CD14-positive monocyte (primary cell): ENCODE measurements around the gene ABCA2. TPM values are rescaled to one million over a fixed set of nuclear protein-coding genes. Genes with fewer than 3 reads are reported as not detected.
A peak's percentile ranks its signal among the peaks of the same experiment; 100 is the strongest.

Source experiments
- DNase-seq, 3 donors: peaks; one replicate each; pipeline ENCODE4 v3.0.0-alpha.2; 2011 to 2022
- H2AFZ ChIP-seq: 2 replicates; pipeline ENCODE4 v1.6.0; 2012; ENCODE audit warnings: mild to moderate bottlenecking, low read depth, low read length, inconsistent platforms; ENCODE audit not compliant: insufficient read depth, poor library complexity, severe bottlenecking
- H3K27ac ChIP-seq, 2 donors: 1 replicate in 1 of 2; 2 replicates in 1 of 2; pipeline ENCODE4 v1.5.1; 2012 to 2013; ENCODE audit warnings: low read length in 2 of 2, control low read depth in 1 of 2, inconsistent platforms in 1 of 2, low read depth in 1 of 2, mild to moderate bottlenecking in 1 of 2
- H3K27me3 ChIP-seq, 2 donors: one replicate each; pipeline versions ENCODE4 v1.6.0 to v1.6.1; 2011 to 2013; ENCODE audit warnings: low read length in 2 of 2; ENCODE audit not compliant: control insufficient read depth in 2 of 2, insufficient read depth in 2 of 2
- H3K36me3 ChIP-seq, 2 donors: replicated peaks in 1 of 2; 1 replicate in 1 of 2; 2 replicates in 1 of 2; pipeline versions ENCODE4 v1.5.1 to v1.6.1; 2012 to 2013; ENCODE audit warnings: low read length in 2 of 2, control low read depth in 1 of 2, inconsistent platforms in 1 of 2, mild to moderate bottlenecking in 1 of 2; ENCODE audit not compliant: insufficient read depth in 2 of 2, control insufficient read depth in 1 of 2
- H3K4me1 ChIP-seq, 2 donors: 1 replicate in 1 of 2; 2 replicates in 1 of 2; pipeline versions ENCODE4 v1.5.1 to v1.6.1; 2012 to 2013; ENCODE audit warnings: low read length in 2 of 2, control low read depth in 1 of 2, inconsistent platforms in 1 of 2, mild to moderate bottlenecking in 1 of 2, moderate library complexity in 1 of 2; ENCODE audit not compliant: insufficient read depth in 2 of 2, control insufficient read depth in 1 of 2
- H3K4me2 ChIP-seq: replicated peaks from 2 replicates; pipeline ENCODE3; 2012; ENCODE audit warnings: low read length, moderate library complexity, mild to moderate bottlenecking; ENCODE audit not compliant: poor library complexity, severe bottlenecking; ENCODE audit errors: extremely low read depth
- H3K4me3 ChIP-seq, 3 experiments: fragments of 200-600 bp in 1 of 3; sonication (generic) in 1 of 3; replicated peaks in 1 of 3; 1 replicate in 2 of 3; 2 replicates in 1 of 3; pipeline ENCODE4 v1.5.1; 2011 to 2013; ENCODE audit warnings: low read length in 3 of 3, mild to moderate bottlenecking in 3 of 3, control low read depth in 2 of 3, low read depth in 2 of 3, inconsistent platforms in 1 of 3, moderate library complexity in 1 of 3
- H3K79me2 ChIP-seq: 2 replicates; pipeline ENCODE4 v1.6.0; 2012; ENCODE audit warnings: mild to moderate bottlenecking, control low read depth, inconsistent platforms, low read length, moderate library complexity; ENCODE audit not compliant: insufficient read depth
- H3K9ac ChIP-seq: 2 replicates; pipeline ENCODE4 v1.6.0; 2017; ENCODE audit warnings: low read length, mild to moderate bottlenecking; ENCODE audit not compliant: insufficient read depth, poor library complexity, severe bottlenecking
- H3K9me3 ChIP-seq, 2 donors: replicated peaks in 1 of 2; 1 replicate in 1 of 2; 2 replicates in 1 of 2; pipeline versions ENCODE4 v1.5.1 to v1.6.1; 2012 to 2013; ENCODE audit warnings: low read length in 2 of 2, control low read depth in 1 of 2; ENCODE audit not compliant: control insufficient read depth in 1 of 2, insufficient read depth in 1 of 2
- H4K20me1 ChIP-seq: 2 replicates; pipeline ENCODE4 v1.6.0; 2012; ENCODE audit warnings: mild to moderate bottlenecking, low read length, control low read depth, moderate library complexity; ENCODE audit not compliant: insufficient read depth
- H3K27ac Mint-ChIP-seq, 7 donors: one replicate each; pipeline ENCODE4 v1.8.0; 2020; ENCODE audit warnings: mild to moderate bottlenecking in 7 of 7, mixed read lengths in 7 of 7, moderate library complexity in 6 of 7, inconsistent platforms in 2 of 7
- H3K27me3 Mint-ChIP-seq, 3 donors: one replicate each; pipeline ENCODE4 v1.8.0; 2021 to 2022; ENCODE audit warnings: low read depth in 3 of 3, mild to moderate bottlenecking in 3 of 3, mixed read lengths in 3 of 3, moderate library complexity in 3 of 3, inconsistent platforms in 1 of 3
- H3K36me3 Mint-ChIP-seq, 2 donors: one replicate each; pipeline ENCODE4 v1.8.0; 2020; ENCODE audit warnings: mixed read lengths in 2 of 2, inconsistent platforms in 1 of 2, mild to moderate bottlenecking in 1 of 2
- H3K4me1 Mint-ChIP-seq: one replicate; pipeline ENCODE4 v1.8.0; 2020; ENCODE audit warnings: mild to moderate bottlenecking, mixed read lengths
- H3K4me3 Mint-ChIP-seq, 2 donors: one replicate each; pipeline ENCODE4 v1.8.0; 2020; ENCODE audit warnings: mild to moderate bottlenecking in 2 of 2, mixed read lengths in 2 of 2, moderate library complexity in 1 of 2
- H3K9me3 Mint-ChIP-seq, 7 donors: one replicate each; pipeline ENCODE4 v1.8.0; 2020 to 2022; ENCODE audit warnings: mixed read lengths in 7 of 7, mild to moderate bottlenecking in 6 of 7, moderate library complexity in 6 of 7, inconsistent platforms in 2 of 7
- WGBS: methylation state at CpG from one replicate; pipeline ENCODE4 v1.1.5; 2013; ENCODE audit warnings: missing lambda C conversion rate; ENCODE audit not compliant: insufficient coverage; 5-methylcytosine and 5-hydroxymethylcytosine counted together
- intact Hi-C, 2 donors: fragments of 100-400 bp; cut with micrococcal nuclease; formaldehyde crosslinking; loops; one replicate each; pipeline versions ENCODE4 v1.15.0 to v1.15.1; 2023
- polyA plus RNA-seq, 3 donors: library from polyadenylated mRNA; depleted of rRNA in 1 of 3; unstranded in 2 of 3; stranded (reverse) in 1 of 3; fragments of 300-500 nt in 2 of 3; fragments of >200 nt in 1 of 3; fragmentation: Illumina TruSeq in 2 of 3; gene quantifications; 1 replicate in 2 of 3; 2 replicates in 1 of 3; pipeline ENCODE4 v1.2.3, GENCODE V29; 2012 to 2021
- TF ChIP-seq, protein P1 (sequence below): fragments of 200-600 bp; IDR thresholded peaks from one replicate; pipeline ENCODE4 v1.8.0; 2022; ENCODE audit warnings: antibody characterized with exemption, mild to moderate bottlenecking

ABCA2 gene
- polyA plus RNA-seq, 3 donors, result 0.18 to 30.7 (median 0.40) TPM

DNA sequence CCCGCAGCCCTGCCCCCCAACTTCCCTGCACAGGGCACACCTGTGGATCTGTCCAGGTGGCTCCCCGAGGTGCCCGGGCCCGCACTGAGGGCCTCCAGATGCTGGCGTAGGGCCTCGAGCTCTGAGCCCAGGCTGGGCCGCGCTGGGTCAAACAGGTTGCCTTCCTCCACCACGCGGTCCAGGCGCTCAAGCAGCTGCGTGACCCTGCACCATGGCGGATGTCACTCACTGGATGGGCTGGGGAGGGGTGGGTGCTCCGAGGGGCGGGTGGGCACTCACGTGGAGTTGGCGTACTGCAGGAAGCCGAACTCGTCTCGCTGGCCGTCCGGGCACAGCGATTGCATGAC is 5.4 kb downstream of the ABCA2 start:
- Histone ChIP-seq H3K79me2 (no peaks in the 10 kb centered on the region), H3K4me3 (no peak overlapping the region), H3K36me3 (no peaks in the 10 kb centered on the region), H2AFZ (no peak overlapping the region), H3K27me3 (no peaks in the 10 kb centered on the region), H3K9ac (no peak overlapping the region), H3K4me2 (no peak overlapping the region), H3K9me3 (no peaks in the 10 kb centered on the region), H3K4me1 (peaks cover 8 to 19% of the 10 kb centered on the region in 2 donors), H4K20me1 (no peaks in the 10 kb centered on the region), H3K27ac (no peak overlapping the region)
- Mint-ChIP-seq H3K4me3 (no peak overlapping the region), H3K9me3 (peaks cover 0 to 5% (median 2%) of the 10 kb centered on the region in 7 donors), H3K27ac (no peak overlapping the region), H3K27me3 (peaks cover 4 to 7% (median 7%) of the 10 kb centered on the region in 3 donors), H3K36me3 (peaks cover 0 to 6% of the 10 kb centered on the region in 2 donors), H3K4me1 (peaks cover 10% of the 10 kb centered on the region)
- 91% methylated on average over 15 of the region's 23 CpGs for WGBS
- intact Hi-C loops, result no loop called here
- no peak for DNase-seq
- TF ChIP-seq, protein P1, sequence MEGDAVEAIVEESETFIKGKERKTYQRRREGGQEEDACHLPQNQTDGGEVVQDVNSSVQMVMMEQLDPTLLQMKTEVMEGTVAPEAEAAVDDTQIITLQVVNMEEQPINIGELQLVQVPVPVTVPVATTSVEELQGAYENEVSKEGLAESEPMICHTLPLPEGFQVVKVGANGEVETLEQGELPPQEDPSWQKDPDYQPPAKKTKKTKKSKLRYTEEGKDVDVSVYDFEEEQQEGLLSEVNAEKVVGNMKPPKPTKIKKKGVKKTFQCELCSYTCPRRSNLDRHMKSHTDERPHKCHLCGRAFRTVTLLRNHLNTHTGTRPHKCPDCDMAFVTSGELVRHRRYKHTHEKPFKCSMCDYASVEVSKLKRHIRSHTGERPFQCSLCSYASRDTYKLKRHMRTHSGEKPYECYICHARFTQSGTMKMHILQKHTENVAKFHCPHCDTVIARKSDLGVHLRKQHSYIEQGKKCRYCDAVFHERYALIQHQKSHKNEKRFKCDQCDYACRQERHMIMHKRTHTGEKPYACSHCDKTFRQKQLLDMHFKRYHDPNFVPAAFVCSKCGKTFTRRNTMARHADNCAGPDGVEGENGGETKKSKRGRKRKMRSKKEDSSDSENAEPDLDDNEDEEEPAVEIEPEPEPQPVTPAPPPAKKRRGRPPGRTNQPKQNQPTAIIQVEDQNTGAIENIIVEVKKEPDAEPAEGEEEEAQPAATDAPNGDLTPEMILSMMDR, result no peak

DNA sequence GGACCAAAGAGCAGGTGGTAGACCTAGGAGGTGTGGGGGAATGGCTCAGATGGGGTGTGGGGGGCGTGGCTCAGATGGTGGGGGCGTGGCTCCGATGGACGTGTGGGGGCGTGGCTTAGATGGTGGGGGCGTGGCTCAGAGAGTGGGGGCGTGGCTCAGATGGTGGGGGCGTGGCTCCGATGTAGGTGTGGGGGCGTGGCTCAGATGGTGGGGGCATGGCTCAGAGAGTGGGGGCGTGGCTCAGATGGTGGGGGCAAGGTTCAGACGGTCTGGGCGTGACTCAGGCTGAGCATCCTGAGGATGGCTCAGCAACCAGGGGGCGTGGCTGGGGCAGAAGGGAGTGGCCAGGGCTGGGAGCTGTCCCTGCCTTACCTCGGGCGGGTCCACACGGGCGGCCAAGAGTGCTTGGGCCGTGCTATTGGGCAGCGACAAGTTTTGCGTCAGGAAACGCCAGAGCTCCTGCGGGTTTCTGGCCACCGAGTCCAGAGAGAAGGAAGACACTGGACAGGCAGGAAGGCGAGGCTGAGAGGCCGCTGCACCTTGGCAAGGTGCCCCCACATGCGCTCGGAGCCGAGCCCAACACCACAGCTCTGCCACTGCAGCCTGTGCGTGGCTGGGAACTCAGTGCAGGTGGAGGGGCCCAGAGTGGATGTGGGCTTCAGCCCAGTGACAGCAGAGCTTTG is 5.9 kb downstream of the ABCA2 start:
- peaks cover 0 to 5% (median 3%) of the 10 kb centered on the region in 7 donors for H3K9me3 Mint-ChIP-seq
- Histone ChIP-seq H3K9me3 (no peaks in the 10 kb centered on the region), H3K9ac (no peak overlapping the region), H3K4me3 (no peak overlapping the region), H3K4me1 (peaks cover 4 to 14% of the 10 kb centered on the region in 2 donors), H3K27me3 (no peaks in the 10 kb centered on the region), H2AFZ (no peak overlapping the region), H4K20me1 (no peaks in the 10 kb centered on the region), H3K36me3 (no peaks in the 10 kb centered on the region), H3K79me2 (no peaks in the 10 kb centered on the region), H3K4me2 (no peak overlapping the region), H3K27ac (no peak overlapping the region)
- intact Hi-C loops, result no loop called here
- H3K4me3 Mint-ChIP-seq, result no peak overlapping the region
- H3K36me3 Mint-ChIP-seq, result peaks cover 0 to 6% of the 10 kb centered on the region in 2 donors
- 77% methylated on average over 22 of the region's 30 CpGs for WGBS
- TF ChIP-seq, protein P1, result no peak
- H3K4me1 Mint-ChIP-seq, result peaks cover 6% of the 10 kb centered on the region
- H3K27ac Mint-ChIP-seq, result peak overlapping the region in 3 of 7 donors; percentile 57 to 79 (median 61)
- H3K27me3 Mint-ChIP-seq, result peaks cover 2 to 5% (median 4%) of the 10 kb centered on the region in 3 donors
- peak; percentile 75 to 89 (median 78) for DNase-seq
